Ishikawa (cell line): ENCODE data around the gene RAP1GAP2.

Experiments used
- CEBPB ChIP-seq: IDR thresholded peaks from 2 replicates; pipeline ENCODE4 v1.6.1; 2012
- CREB1 ChIP-seq: IDR thresholded peaks from 2 replicates; pipeline ENCODE4 v1.6.1; 2012; ENCODE audit warnings: low read depth
- EP300 ChIP-seq: IDR thresholded peaks from 2 replicates; pipeline ENCODE4 v1.6.1; 2012; ENCODE audit warnings: borderline replicate concordance
- FOXM1 ChIP-seq: IDR thresholded peaks from 2 replicates; pipeline ENCODE4 v1.6.1; 2012; ENCODE audit warnings: low read depth, borderline replicate concordance
- NFIC ChIP-seq: IDR thresholded peaks from 2 replicates; pipeline ENCODE4 v1.6.1; 2012
- RAD21 ChIP-seq: IDR thresholded peaks from 2 replicates; pipeline ENCODE4 v1.6.1; 2012; ENCODE audit warnings: low read depth
- TCF12 ChIP-seq: IDR thresholded peaks from 2 replicates; pipeline ENCODE4 v1.6.1; 2012; ENCODE audit warnings: low read depth
- TEAD4 ChIP-seq: IDR thresholded peaks from 2 replicates; pipeline ENCODE4 v1.6.1; 2012
- TF ChIP-seq, protein P1 (sequence below): IDR thresholded peaks from 2 replicates; pipeline ENCODE4 v1.6.1; 2012
- TF ChIP-seq, protein P2 (sequence below): IDR thresholded peaks from 2 replicates; pipeline ENCODE4 v1.6.1; 2012; ENCODE audit warnings: low read depth, mild to moderate bottlenecking

DNA sequence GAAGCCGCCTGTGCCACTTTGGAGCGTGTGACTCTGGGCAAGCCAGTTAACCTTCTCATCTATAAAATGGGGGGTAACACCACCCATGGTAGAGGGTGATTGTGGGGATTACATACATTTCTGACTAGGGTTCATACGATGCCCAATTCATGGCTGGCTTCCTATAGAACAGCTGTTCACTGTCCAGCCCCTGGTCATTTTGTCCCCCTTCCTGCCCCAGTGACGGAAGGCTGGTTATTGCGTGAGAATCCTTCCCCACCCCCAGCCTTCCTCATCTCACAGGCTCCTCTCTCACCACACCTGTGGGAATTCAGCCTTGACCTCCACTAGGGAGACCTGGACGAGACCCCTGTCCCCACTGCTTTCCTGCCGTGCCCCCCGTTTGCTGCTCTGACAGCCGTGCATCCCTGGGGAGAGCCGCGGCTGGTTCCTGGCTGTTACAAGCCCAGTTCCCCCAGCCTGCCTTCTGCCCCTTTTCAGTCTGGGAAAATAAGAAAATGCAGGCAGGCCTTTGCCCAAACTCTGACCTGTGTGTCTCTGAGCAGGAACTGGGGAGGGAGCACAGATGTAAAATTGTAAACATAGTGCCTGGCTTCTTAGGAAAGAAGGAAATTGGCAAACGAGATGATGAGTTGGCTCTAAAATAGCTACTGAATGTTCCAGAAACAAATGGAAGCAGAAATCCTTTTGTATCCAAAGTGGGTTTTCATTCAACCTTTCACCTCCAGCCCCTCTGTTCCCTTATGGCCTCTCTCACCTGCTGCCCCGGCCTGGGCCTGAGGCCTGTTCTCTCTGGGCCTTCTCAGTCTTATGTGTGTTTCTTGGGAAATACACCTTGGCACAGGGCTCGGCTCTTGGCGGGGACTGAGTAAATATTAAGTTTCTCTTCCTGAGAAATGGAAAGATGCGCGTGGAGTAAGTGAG, 199.9 kb downstream of the RAP1GAP2 start:
- TF ChIP-seq CREB1 = no peak
- TF ChIP-seq FOXM1 = no peak
- TF ChIP-seq CEBPB = no peak
- no peak for TF ChIP-seq NFIC
- TF ChIP-seq, protein P1, sequence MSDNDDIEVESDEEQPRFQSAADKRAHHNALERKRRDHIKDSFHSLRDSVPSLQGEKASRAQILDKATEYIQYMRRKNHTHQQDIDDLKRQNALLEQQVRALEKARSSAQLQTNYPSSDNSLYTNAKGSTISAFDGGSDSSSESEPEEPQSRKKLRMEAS = no peak
- TF ChIP-seq, protein P2, sequence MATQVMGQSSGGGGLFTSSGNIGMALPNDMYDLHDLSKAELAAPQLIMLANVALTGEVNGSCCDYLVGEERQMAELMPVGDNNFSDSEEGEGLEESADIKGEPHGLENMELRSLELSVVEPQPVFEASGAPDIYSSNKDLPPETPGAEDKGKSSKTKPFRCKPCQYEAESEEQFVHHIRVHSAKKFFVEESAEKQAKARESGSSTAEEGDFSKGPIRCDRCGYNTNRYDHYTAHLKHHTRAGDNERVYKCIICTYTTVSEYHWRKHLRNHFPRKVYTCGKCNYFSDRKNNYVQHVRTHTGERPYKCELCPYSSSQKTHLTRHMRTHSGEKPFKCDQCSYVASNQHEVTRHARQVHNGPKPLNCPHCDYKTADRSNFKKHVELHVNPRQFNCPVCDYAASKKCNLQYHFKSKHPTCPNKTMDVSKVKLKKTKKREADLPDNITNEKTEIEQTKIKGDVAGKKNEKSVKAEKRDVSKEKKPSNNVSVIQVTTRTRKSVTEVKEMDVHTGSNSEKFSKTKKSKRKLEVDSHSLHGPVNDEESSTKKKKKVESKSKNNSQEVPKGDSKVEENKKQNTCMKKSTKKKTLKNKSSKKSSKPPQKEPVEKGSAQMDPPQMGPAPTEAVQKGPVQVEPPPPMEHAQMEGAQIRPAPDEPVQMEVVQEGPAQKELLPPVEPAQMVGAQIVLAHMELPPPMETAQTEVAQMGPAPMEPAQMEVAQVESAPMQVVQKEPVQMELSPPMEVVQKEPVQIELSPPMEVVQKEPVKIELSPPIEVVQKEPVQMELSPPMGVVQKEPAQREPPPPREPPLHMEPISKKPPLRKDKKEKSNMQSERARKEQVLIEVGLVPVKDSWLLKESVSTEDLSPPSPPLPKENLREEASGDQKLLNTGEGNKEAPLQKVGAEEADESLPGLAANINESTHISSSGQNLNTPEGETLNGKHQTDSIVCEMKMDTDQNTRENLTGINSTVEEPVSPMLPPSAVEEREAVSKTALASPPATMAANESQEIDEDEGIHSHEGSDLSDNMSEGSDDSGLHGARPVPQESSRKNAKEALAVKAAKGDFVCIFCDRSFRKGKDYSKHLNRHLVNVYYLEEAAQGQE = no peak
- TF ChIP-seq TEAD4 = no peak
- TF ChIP-seq RAD21 = no peak
- no peak for TF ChIP-seq TCF12
- TF ChIP-seq EP300 = no peak
